CD4-positive, alpha-beta T cell (primary cell): Measurements from ENCODE around the gene GOLT1A. TPM values are rescaled to one million over a fixed set of nuclear protein-coding genes. Genes with fewer than 3 reads are reported as not detected.

ENCODE experiments used
- ATAC-seq: fragments of 200-7000 bp; cut with Tn5 transposase; one replicate; pipeline ENCODE4 v1.10.0; 2022; ENCODE audit warnings: mild to moderate bottlenecking; ENCODE audit not compliant: poor library complexity
- CTCF ChIA-PET: fragments of 350-600 bp; sonication (Branson Sonifier 250); formaldehyde crosslinking; loops from one replicate; lab custom pipeline; 2021; ENCODE audit warnings: antibody characterized with exemption, inconsistent platforms; lab: Charles Lee
- POLR2A ChIA-PET: fragments of 350-600 bp; sonication (Branson Sonifier 250); formaldehyde crosslinking; loops from one replicate; lab custom pipeline; 2021; ENCODE audit warnings: antibody characterized with exemption, inconsistent platforms; lab: Charles Lee
- DNase-seq, 14 experiments: peaks; one replicate each; pipeline ENCODE4 v3.0.0-alpha.2; 2013 to 2020; ENCODE audit warnings: mixed read lengths in 2 of 14
- H3K27ac ChIP-seq, 2 donors: one replicate each; pipeline versions ENCODE4 v1.5.1 to v1.7.0; 2013; ENCODE audit warnings: low read length in 2 of 2, low read depth in 1 of 2, mild to moderate bottlenecking in 1 of 2
- H3K27me3 ChIP-seq, 2 experiments: 1 replicate in 1 of 2; 2 replicates in 1 of 2; pipeline versions ENCODE4 v1.6.1 to v1.7.0; 2013; ENCODE audit warnings: low read length in 2 of 2, control low read depth in 1 of 2, mild to moderate bottlenecking in 1 of 2, moderate library complexity in 1 of 2; ENCODE audit not compliant: insufficient read depth in 2 of 2, control insufficient read depth in 1 of 2
- H3K36me3 ChIP-seq: one replicate; pipeline ENCODE4 v1.6.1; 2013; ENCODE audit warnings: low read length, control low read depth; ENCODE audit not compliant: insufficient read depth
- H3K4me1 ChIP-seq: one replicate; pipeline ENCODE4 v1.6.1; 2013; ENCODE audit warnings: low read length, control low read depth; ENCODE audit not compliant: insufficient read depth
- H3K4me3 ChIP-seq: one replicate; pipeline ENCODE4 v1.5.1; 2013; ENCODE audit warnings: mild to moderate bottlenecking, low read length, moderate library complexity
- H3K9me3 ChIP-seq, 2 experiments: 1 replicate in 1 of 2; 2 replicates in 1 of 2; pipeline versions ENCODE4 v1.6.1 to v1.7.0; 2013; ENCODE audit warnings: low read length in 2 of 2, mild to moderate bottlenecking in 2 of 2, control low read depth in 1 of 2, moderate library complexity in 1 of 2; ENCODE audit not compliant: control insufficient read depth in 1 of 2, insufficient read depth in 1 of 2
- H3K27ac Mint-ChIP-seq: one replicate; pipeline ENCODE4 v1.8.0; 2020; ENCODE audit warnings: mixed read lengths
- H3K27me3 Mint-ChIP-seq: one replicate; pipeline ENCODE4 v1.8.0; 2021; ENCODE audit warnings: mixed read lengths
- H3K36me3 Mint-ChIP-seq: one replicate; pipeline ENCODE4 v1.8.0; 2021; ENCODE audit warnings: low read depth, mixed read lengths
- H3K4me1 Mint-ChIP-seq: one replicate; pipeline ENCODE4 v1.8.0; 2021; ENCODE audit warnings: low read depth, mixed read lengths
- H3K4me3 Mint-ChIP-seq: one replicate; pipeline ENCODE4 v1.8.0; 2020; ENCODE audit warnings: mild to moderate bottlenecking, mixed read lengths
- H3K9me3 Mint-ChIP-seq: one replicate; pipeline ENCODE4 v1.8.0; 2020; ENCODE audit warnings: mixed read lengths
- intact Hi-C, 2 experiments: fragments of 100-400 bp; cut with DNase I in 1 of 2; cut with micrococcal nuclease in 1 of 2; formaldehyde crosslinking; loops; one replicate each; pipeline versions ENCODE4 v1.15.1 to v1.9.0; 2023 to 2025; cut with DNase I, micrococcal nuclease
- total RNA-seq, 174 experiments: library from RNA in 2 of 174; stranded (reverse) in 2 of 174; gene quantifications; one replicate each; pipeline ENCODE4 v1.2.3 and lab custom pipeline; 2021 to 2026
- TF ChIP-seq, protein P1 (sequence below): fragments of 200-600 bp; IDR thresholded peaks from one replicate; pipeline ENCODE4 v1.8.0; 2022; ENCODE audit warnings: antibody characterized with exemption, mild to moderate bottlenecking

Gene GOLT1A
- total RNA-seq, 2 experiments from 2014 or later, result 0.30 TPM; not detected in 1

DNA sequence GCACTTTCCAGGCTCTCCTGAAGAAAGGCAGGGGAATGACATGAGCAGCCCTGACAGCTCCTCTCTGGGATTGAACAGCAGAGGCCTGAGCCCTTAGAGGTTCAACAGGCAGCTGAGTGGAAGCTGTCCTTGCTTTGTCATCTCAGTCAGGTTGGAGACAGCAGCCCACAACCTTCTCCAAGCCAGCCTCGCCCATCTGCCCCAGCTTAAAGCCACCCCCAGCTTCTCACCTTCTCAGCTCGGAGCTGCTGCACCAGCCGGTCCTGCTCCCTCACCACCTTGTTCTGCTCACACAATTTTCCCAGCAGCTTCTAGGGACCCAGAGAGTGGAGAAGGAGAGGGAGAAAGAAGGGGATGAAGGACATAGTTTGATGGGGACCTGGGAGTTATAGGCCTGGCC lies 35.2 kb upstream of the GOLT1A start:
- Histone ChIP-seq H3K36me3 (no peaks in the 10 kb centered on the region), H3K27ac (no peak overlapping the region), H3K4me1 (no peaks in the 10 kb centered on the region), H3K27me3 (no peaks in the 10 kb centered on the region), H3K4me3 (no peak overlapping the region), H3K9me3 (no peaks in the 10 kb centered on the region)
- DNase-seq (no peak), ATAC-seq (no peak)
- intact Hi-C loops, result loop anchor here in 1 of 2 experiments (5.0 kb wide), 1 partner anchor 1042 kb away; no protein-coding TSS in a partner anchor
- TF ChIP-seq, protein P1, sequence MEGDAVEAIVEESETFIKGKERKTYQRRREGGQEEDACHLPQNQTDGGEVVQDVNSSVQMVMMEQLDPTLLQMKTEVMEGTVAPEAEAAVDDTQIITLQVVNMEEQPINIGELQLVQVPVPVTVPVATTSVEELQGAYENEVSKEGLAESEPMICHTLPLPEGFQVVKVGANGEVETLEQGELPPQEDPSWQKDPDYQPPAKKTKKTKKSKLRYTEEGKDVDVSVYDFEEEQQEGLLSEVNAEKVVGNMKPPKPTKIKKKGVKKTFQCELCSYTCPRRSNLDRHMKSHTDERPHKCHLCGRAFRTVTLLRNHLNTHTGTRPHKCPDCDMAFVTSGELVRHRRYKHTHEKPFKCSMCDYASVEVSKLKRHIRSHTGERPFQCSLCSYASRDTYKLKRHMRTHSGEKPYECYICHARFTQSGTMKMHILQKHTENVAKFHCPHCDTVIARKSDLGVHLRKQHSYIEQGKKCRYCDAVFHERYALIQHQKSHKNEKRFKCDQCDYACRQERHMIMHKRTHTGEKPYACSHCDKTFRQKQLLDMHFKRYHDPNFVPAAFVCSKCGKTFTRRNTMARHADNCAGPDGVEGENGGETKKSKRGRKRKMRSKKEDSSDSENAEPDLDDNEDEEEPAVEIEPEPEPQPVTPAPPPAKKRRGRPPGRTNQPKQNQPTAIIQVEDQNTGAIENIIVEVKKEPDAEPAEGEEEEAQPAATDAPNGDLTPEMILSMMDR, result no peak
- Mint-ChIP-seq H3K27ac (no peak overlapping the region), H3K4me1 (no peaks in the 10 kb centered on the region), H3K4me3 (no peak overlapping the region), H3K9me3 (no peaks in the 10 kb centered on the region), H3K27me3 (no peaks in the 10 kb centered on the region), H3K36me3 (no peaks in the 10 kb centered on the region)
- ChIA-PET CTCF (no interaction called here), POLR2A (no interaction called here)

DNA sequence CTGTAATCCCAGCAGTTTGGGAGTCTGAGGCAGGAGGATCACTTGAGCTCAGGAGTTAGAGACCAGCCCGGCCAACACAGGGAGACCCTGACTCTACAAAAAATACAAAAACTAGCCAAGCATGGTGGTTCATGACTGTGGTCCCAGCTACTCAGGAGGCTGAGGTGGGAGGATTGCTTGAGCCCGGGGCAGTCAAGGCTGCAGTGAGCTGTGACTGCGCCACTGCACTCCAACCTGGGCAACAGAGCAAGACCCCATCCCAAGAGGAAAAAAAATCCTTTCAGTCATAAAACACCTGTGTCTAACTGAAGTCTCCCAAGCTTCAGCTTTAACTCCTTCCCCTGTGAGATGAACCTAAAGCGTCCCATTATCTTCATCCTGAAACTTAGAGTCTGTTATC lies 33.1 kb upstream of the GOLT1A start:
- Mint-ChIP-seq H3K27me3 (no peaks in the 10 kb centered on the region), H3K9me3 (no peaks in the 10 kb centered on the region), H3K36me3 (no peaks in the 10 kb centered on the region), H3K4me3 (no peak overlapping the region), H3K4me1 (no peaks in the 10 kb centered on the region), H3K27ac (no peak overlapping the region)
- intact Hi-C loops, result loop anchor here in 1 of 2 experiments (5.0 kb wide), 1 partner anchor 1040 kb away; no protein-coding TSS in a partner anchor
- Histone ChIP-seq H3K9me3 (no peaks in the 10 kb centered on the region), H3K4me1 (no peaks in the 10 kb centered on the region), H3K4me3 (no peak overlapping the region), H3K27ac (no peak overlapping the region), H3K36me3 (no peaks in the 10 kb centered on the region), H3K27me3 (no peaks in the 10 kb centered on the region)
- DNase-seq (no peak), ATAC-seq (no peak)
- ChIA-PET POLR2A (no interaction called here), CTCF (no interaction called here)
- TF ChIP-seq, protein P1, result no peak

DNA sequence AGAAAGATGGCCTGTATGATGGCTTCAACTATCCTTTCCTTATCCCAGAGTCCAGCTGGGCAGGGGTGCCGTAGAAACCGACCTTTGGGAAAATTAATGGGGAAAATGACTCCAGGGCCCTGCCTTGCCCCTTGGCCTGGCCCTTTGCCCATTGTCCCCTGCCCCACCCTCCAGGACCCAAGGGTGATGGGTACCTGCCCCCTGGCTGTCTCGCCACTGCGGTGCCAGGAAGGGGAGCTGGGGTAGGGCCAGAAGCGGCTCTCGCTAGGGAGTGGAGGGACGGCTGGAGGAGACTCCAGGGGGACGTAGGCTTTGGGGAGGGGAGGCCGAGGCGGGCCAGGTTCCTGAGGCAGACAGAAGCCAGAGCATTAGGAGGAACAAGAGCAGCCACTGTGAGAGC lies 29.1 kb upstream of the GOLT1A start:
- Histone ChIP-seq H3K36me3 (no peaks in the 10 kb centered on the region), H3K4me1 (no peaks in the 10 kb centered on the region), H3K27ac (no peak overlapping the region), H3K9me3 (no peaks in the 10 kb centered on the region), H3K4me3 (no peak overlapping the region), H3K27me3 (no peaks in the 10 kb centered on the region)
- Mint-ChIP-seq H3K4me1 (no peaks in the 10 kb centered on the region), H3K27ac (no peak overlapping the region), H3K4me3 (no peak overlapping the region), H3K36me3 (no peaks in the 10 kb centered on the region), H3K9me3 (no peaks in the 10 kb centered on the region), H3K27me3 (no peaks in the 10 kb centered on the region)
- ATAC-seq, result no peak
- no peak for DNase-seq
- intact Hi-C loops, result no loop called here
- POLR2A ChIA-PET, result no interaction called here
- CTCF ChIA-PET, result no interaction called here
- TF ChIP-seq, protein P1, result no peak
